Right ventricle myocardium inferior (tissue), 1 donor: ENCODE results near the gene SNAI1. TPM values are rescaled to one million over a fixed set of nuclear protein-coding genes. Genes with fewer than 3 reads are reported as not detected.
"Not testable (repeated sequence)": the region's sequence is repeated elsewhere in the genome, so short reads cannot be mapped to it uniquely, and the experiment has no call there.

Source experiments
- ATAC-seq: fragments of 200-7000 bp; cut with Tn5 transposase; one replicate; pipeline ENCODE4 v1.9.1; 2020; ENCODE audit warnings: mild to moderate bottlenecking, moderate library complexity
- DNase-seq: peaks from one replicate; pipeline ENCODE4 v3.0.0; 2021; ENCODE audit errors: missing footprints
- intact Hi-C: fragments of 100-400 bp; cut with DNase I; formaldehyde crosslinking; loops from one replicate; pipeline ENCODE4 v1.11.0; 2022
- total RNA-seq: library from RNA; stranded (reverse); fragmentation: NEBNext Ultra II Directional; extraction: Animal tissue kit (Norgen Biotek cat#: 25700); gene quantifications from one replicate; pipeline ENCODE4 v1.2.1, GENCODE V29; 2021
- donor health status: DM: no; HTN: yes; CAD: no; lungs with severe emphysema.

The SNAI1 gene
- total RNA-seq, 1 donor from 2014 or later = 0.73 TPM

DNA sequence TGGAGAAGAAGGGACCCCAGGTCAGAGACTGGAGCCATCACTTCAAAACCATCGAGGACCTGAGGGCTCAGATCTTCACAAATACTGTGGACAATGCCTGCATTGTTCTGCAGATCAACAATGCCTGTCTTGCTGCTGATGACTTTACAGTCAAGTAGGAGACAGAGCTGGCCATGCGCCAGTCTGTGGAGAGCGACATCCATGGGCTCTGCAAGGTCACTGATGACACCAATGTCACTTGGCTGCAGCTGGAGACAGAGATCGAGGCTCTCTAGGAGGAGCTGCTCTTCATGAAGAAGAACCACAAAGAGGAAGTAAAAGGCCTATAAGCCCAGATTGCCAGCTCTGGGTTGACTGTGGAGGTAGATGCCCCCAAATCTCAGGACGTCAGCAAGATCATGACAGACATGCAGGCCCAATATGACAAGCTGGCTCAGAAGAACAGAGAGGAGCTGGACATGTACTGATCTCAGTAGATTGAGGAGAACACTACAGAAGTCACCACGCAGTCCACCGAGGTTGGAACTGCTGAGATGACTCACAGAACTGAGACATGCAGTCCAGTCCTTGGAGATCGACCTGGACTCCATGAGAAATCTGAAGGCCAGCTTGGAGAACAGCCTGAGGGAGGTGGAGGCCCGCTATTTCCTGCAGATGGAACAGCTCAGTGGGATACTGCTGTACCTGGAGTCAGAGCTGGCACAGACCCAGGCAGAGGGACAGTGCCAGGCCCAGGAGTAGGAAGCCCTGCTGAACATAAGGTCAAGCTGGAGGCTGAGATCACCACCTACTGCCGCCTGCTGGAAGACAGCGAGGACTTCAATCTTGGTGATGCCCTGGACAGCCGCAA lies 25.5 kb upstream of the SNAI1 start:
- not testable (repeated sequence) for ATAC-seq
- DNase-seq = peak; percentile 83

DNA sequence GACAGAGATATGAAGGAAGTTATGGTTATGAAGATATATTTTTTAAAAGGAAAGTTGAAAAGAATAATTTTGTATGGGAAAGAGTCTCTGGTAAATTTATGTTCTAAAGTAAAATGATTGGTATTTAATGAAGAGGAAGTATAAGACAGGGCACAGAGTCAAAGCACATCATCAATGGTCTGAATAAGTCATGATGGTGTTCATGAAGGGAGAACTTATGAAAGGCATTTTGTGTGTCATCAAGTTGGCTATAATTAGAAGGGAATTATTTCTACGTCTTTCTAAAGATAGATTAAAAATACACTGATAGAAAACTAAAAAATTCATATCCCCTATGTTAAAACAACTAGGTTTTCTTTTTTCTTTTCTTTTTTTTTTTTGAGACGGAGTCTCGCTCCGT lies 21.4 kb upstream of the SNAI1 start:
- intact Hi-C loops = no loop called here
- no peak for ATAC-seq

More for the DNA sequence above, 25.5 kb upstream of the SNAI1 start:
- intact Hi-C loops = not testable (repeated sequence)

DNA sequence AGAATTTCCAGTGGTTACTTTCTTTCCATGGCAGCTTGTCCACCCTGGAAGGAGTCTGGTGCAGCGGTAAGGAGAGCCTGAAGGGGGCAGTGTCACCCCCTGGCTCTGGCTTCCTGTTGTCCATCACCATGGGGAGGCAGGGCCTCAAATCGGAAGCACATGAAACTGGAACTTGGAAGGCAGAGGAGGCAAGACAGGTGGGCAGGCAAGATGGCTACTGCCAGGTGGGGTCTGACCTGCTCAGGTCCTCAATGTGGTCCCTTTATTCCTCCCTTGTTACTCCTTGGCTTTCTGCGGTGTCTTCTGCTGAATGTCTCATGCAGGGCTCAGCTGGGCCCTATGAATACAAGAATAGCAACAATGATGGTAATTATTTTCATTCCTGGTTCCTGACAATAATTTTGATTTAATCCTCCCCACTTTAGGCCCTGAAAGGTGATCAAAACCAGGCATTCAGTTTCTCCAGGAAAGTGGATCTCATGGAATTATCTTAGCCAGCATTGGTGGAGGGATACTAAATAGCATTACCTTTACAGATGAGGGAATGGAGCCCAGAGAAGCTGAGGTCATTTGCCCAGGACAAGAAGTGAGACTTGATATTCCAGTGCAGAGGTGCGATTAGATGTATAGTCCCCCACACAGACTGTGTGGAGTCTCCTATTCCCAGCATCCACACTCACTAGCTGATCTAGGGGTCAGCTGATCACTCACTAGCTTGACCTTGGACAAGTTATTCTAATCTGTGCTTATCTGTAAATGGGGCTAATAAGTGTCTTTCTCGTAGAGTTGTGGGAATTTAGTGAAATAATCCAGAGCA lies 17.6 kb upstream of the SNAI1 start:
- DNase-seq = no peak
- intact Hi-C loops = no loop called here
- ATAC-seq = no peak

More for the DNA sequence above, 21.4 kb upstream of the SNAI1 start:
- DNase-seq = no peak

DNA sequence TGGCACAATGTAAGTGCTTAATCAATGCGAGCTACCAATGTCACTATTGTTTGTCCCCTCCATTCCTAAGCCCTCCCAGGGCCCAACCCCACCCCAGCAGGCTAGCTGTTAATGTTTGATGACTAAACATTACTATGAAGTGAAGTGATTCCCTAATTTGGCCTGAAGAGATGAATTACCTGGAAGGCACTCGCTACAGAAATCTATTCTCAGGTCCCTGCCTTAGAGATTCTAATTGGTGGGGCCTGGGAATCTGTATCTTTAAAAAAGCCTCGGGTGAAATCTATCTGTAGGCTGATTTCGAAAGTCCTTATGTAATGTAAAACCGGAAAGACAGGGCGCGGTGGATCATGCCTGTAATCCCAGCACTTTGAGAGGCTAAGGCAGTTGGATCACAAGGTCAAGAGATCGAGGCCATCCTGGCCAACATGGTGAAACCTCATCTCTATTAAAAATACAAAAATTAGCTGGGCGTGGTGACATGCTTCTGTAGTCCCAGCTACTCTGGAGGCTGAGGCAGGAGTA lies 16.9 kb upstream of the SNAI1 start:
- ATAC-seq (no peak), DNase-seq (no peak)
- intact Hi-C loops = no loop called here

- no peak for ATAC-seq
- intact Hi-C loops = no loop called here
Measured at GRCh38 chr20:49966861-49967260, 15.9 kb upstream of the SNAI1 start.

GRCh38 chr20:49969234-49969633 lies 13.5 kb upstream of the SNAI1 start:
- intact Hi-C loops = no loop called here
- DNase-seq (no peak), ATAC-seq (no peak)

More at GRCh38 chr20:49966861-49967260, 15.9 kb upstream of the SNAI1 start:
- DNase-seq = no peak

- ATAC-seq (no peak), DNase-seq (no peak)
- intact Hi-C loops = no loop called here
Measured at GRCh38 chr20:49969946-49970345, 12.8 kb upstream of the SNAI1 start.

DNA sequence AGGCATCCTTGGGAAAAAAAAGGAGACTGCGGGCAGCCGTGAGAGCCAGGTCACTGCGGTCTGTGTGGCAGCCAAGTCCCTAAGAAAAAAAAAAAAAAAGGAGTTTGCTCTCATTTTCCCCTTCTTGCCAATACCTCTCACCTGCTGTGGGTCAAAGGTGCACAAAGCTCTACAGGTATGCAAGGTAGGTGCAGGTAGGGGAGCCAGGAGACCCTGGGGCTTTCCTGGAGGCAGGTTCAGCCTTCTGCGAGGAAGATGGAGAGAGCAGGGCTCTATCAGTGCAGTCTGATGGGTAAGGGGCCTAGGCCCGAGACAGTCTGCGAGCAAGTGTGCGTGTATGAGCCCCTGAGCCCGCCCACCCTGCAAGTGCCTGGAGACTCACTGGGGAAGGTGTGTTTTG lies 12.3 kb upstream of the SNAI1 start:
- intact Hi-C loops = no loop called here
- no peak for ATAC-seq
- DNase-seq = no peak

GRCh38 chr20:49973981-49974380 lies 8.8 kb upstream of the SNAI1 start:
- ATAC-seq (peak; percentile 29), DNase-seq (no peak)
- intact Hi-C loops = no loop called here

GRCh38 chr20:49976542-49976941 lies 6.2 kb upstream of the SNAI1 start:
- ATAC-seq (no peak), DNase-seq (no peak)
- intact Hi-C loops = no loop called here

DNA sequence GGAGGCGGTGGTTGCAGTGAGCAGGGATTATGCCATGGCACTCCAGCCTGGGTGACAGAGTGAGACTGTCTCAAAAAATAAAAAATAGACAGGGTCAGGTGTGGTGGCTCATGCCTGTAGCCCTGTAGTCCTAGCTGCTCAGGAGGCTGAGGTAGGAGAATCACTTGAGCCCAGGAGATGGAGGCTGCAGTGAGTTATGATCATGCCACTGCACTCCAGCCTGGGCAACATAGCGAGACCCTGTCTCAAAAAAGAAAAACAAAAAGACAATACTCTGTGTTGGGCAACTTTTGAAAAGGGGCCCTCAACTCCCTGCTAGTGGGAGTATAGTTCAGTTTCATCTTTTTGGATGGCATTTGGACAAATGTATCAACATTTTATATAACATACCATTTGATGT lies 5.0 kb upstream of the SNAI1 start:
- intact Hi-C loops = not testable (repeated sequence)

GRCh38 chr20:49978685-49979029 lies 4.1 kb upstream of the SNAI1 start:
- no peak for ATAC-seq
- intact Hi-C loops = loop anchor here (1.0 kb wide), 2 partner anchors 93 to 191 kb away; no protein-coding TSS in a partner anchor
- no peak for DNase-seq

More for the DNA sequence above, 5.0 kb upstream of the SNAI1 start:
- not testable (repeated sequence) for ATAC-seq, DNase-seq

- DNase-seq (peak; percentile 74), ATAC-seq (peak; percentile 63)
- intact Hi-C loops = loop anchor here (1.0 kb wide), 2 partner anchors 92 to 190 kb away; no protein-coding TSS in a partner anchor
Measured at GRCh38 chr20:49979030-49979832, 3.5 kb upstream of the SNAI1 start.

DNA sequence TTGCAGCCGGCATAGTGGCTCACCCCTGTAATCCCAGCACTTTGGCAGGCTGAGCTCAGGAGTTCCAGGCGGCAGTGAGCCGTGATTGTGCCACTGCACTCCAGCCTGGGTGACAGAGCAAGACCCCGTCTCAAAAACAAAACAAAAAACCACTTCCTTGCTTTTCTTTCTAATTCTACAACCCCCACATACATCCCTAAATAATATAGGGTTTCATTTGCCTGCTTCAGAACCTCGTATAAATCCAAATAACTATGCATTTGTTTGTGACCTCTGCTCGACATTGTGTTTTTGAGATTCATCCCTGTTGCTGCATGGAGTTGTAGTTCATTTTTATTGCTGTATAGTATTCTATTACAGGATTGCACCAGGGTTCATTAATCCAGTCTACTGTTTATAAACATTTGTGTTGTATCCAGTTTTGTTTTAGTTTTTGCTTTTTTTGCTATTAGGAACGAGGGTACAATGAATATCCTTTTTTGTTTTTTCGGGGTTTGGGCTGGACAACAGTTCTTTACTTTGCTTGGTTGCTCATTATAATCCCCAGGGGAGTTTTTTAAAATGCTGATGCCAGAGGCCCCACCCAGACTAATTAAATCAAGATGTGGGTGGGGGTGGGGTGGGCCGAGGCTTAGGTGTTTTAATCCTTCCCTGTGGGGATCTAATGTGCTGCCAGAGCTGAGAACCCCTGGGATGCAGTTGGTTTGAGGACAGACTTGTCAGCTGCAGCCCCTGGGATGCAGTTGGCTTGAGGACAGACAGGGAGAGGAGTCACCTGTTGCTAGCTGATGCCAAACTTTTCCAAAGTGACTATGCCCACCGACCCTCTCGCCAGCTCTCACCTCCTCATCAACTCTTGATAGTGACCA lies 2.4 kb upstream of the SNAI1 start:
- DNase-seq = no peak
- ATAC-seq = no peak
- intact Hi-C loops = loop anchor here (5.0 kb wide), 1 partner anchor 107 kb away; no protein-coding TSS in a partner anchor

DNA sequence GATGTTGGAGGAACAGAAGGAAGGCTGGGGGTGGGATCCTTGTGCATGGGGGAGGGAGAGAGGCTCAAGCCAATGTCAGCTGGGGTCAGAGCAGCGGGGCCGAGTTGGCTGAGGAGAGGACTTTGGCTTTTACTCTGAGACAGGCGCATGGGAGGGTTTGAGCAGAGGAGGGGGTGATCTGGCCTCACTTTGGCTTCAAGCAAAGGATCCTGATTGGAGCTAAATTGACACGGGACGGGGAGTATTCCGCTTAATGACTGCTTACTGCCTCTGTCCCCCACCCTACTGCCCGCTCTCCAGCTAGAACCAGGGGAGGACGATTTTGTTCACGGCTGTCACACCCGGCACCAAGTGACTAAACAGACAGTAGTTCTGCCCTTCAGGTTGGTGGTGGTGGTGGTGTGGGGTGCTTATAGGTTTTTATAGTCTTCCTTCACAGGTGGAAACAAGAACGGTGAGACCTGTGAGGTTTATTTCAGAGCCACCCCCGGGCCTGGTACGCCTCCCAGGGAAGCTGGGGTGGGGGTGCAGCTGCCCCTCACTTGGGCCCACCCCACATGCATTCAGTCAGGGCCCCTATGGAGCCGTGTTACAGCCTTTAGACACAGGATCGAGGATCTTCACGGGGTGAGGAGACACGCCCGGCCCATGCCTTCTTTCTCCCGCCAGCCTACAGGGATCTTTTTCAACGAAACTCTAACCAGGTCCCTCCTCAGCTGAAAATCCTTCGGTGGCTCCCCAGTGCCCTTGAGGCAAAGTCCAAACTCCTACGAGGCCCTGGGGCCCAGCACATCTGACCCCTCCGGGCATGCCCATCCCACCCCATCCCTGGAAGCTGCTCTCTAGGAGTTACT lies 1.3 kb upstream of the SNAI1 start:
- DNase-seq (no peak), ATAC-seq (no peak)
- intact Hi-C loops = loop anchor here (5.0 kb wide), 1 partner anchor 106 kb away; no protein-coding TSS in a partner anchor

DNA sequence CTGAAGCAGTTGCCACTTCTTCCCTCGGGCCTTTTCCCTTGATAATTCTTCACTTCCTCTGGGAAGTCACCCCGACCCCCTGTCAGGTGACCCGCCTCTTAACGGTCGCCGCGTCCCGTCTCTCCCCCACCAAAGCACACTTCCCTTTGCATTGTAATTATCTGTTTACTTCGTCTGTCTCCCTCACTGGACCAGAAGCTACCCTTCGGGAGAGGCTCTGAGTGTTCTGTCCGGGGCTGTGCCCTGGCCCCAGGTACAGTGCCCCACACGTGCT lies 771 bp upstream of the SNAI1 start:
- DNase-seq = no peak
- no peak for ATAC-seq
- intact Hi-C loops = loop anchor here (5.0 kb wide), 1 partner anchor 105 kb away; no protein-coding TSS in a partner anchor
